GM18511 (cell line): Measurements from ENCODE around the gene ESRP2.
A peak's percentile ranks its signal among the peaks of the same experiment; 100 is the strongest.

Experiments
- ATAC-seq: cut with Tn5 transposase; IDR thresholded peaks from one replicate; pipeline ENCODE4 v1.9.1; 2021; ENCODE audit warnings: mild to moderate bottlenecking, moderate library complexity; ENCODE audit not compliant: unreplicated experiment

ESRP2 gene

DNA sequence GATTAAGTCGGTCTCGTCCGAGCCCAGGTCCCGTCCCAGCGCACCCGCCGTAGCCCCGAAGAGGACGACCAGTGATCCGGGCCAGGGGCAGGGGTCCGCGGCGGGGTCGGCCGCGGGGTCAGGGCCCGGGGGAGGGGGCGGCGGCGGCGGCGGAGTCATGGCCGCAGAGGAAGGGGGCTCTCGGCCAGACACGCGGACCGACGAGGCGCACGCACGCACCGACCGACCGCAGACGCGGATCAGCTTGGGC lies at the start of gene ESRP2:
TSS of gene ESRP2 (minus strand) at position 241 of the 250 bp plus-strand sequence. CDS start at position 159, 82 bp downstream.
- no peak for ATAC-seq

DNA sequence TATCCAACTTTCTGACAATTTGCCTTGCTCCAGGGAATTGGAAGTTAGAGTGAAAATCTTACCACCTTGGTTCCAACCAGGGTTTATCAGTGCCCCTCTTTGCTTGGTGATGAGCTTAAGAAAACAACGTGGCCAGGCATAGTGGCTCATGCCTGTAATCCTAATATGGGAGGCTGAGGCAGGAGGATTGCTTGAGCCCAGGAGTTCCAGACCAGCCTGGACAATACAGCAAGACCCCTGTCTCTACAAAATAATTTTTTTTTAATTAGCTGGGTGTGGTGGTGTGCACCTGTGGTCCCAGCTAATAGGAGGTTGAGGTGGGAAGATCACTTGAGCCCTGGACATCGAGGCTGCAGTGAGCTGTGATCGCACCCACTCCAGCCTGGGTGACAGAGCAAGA lies 49.8 kb upstream of the ESRP2 start:
- no peak for ATAC-seq

DNA sequence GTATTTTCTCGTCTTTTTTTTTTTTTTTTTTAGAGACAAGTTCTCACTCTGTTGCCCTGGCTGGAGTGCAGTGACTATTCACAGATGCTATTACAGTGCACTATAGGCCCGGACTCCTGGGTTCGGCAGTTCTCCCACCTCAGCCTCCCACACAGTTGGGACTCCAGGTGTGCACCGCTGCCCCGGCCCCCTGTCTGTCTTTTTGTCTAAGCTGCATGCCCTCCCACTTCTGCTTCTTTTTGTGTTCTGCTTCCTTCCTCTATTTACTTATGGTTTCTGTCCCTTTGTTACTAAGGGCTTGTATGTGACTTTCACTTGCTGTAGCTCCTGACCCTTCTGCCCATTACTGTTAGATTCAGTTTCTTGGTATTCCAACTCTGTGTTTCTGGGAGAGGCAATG lies 48.9 kb upstream of the ESRP2 start:
- ATAC-seq = peak; percentile 44

DNA sequence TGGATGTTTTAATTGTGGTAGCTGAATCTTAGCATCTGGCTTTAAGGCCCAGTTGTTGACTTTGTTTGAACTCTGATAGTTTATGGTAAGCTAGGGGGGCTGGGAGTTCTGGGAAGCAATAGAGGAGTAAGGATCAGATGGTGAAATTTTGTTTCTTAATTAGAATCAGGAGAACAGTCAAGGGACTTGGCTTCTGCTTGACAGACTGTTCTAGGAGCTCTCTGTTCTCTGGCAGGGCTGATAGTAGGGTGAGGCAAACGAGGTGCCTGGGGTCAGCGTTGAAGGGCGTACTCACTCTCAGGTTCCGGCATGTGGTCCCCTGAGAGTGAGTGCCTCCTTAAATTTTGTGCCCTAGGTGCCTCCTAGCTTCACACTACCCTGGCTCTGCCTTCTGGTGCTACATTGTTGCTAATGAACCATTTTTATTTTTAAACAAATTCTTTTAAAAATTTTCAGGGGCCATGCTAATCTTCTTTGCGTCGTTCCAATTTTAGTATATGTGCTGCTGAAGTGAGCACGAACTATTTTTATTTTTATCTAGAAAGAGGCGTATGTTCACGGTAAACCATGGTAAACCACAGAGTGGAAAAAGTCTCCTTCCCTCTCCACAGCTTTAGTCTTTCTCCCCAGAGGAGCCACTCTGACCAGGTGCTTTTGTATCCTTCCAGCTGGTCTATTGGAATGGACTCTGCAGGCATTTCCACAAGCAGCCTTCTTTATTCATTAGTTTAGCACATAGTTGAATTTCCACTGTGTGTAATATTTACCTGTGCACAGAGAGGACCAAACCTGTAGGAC lies 48.1 kb upstream of the ESRP2 start:
- ATAC-seq = peak; percentile 62

DNA sequence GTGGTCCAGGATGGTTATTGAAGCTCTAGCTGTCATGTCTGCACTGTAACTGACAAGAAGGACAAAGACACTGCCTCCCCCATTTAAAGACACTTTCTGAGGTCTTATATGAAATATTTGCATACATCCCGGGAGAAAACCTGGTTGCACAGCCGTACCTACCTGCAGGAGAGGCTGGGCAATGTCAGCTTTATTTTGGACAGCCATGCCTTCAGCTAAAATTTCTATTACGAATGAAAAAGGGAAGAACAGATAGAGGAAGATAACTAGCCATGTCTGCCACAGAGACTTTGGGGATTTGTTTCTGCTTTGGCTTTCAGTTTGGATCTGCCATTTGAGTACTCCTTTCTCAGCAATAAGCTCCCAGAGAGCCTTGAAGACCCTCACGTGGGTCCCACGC lies 47.4 kb upstream of the ESRP2 start:
- no peak for ATAC-seq

DNA sequence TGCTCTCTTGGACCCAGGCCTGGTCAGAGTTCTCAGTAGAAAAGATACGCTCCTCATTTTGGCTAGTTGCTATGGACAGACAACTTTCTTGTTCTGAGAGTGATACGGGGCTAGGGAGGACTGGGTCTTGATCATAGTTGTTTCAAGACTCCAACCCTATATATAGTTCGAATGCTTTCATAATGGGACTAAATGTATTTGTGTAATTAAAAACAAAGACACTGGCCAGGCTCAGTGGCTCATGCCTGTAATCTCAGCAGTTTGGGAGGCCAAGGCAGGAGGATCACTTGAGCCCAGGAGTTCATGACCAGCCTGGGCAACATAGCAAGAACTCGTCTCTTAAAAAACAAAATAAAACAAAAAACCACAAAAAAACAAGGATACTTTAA lies 46.1 kb upstream of the ESRP2 start:
- no peak for ATAC-seq

DNA sequence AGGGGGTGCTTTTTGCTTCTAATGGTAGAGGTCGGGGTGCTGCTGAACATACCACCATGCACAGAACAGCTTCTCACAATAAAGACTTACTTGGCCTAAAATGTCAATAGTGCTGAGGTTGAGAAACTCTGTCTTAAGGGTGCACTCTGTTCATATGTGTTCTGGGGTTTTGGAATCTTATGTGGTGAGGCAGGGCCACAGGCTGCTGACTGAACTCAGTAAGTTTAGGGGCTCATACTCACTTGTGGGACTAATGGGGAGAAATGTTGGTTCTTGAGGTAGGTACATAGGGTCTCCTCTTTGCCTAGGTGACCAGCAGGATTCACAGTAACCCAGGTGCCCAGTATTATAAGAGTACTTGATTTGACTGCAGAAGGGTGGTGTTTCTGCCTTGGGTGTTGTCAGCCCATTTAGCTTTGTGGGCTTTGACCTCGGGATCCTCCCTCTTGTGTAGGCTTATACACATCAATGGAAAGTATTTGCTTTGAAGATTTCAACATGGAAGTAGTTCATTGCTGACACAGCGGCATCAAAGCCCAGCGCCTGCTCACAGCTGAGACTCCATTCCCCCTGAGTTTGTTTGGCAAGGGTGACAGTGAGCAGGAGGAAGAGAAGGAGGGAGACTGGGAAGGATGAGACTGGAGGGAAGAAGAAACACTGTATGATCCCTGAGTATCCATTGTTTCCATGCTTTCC lies 45.6 kb upstream of the ESRP2 start:
- ATAC-seq = no peak

DNA sequence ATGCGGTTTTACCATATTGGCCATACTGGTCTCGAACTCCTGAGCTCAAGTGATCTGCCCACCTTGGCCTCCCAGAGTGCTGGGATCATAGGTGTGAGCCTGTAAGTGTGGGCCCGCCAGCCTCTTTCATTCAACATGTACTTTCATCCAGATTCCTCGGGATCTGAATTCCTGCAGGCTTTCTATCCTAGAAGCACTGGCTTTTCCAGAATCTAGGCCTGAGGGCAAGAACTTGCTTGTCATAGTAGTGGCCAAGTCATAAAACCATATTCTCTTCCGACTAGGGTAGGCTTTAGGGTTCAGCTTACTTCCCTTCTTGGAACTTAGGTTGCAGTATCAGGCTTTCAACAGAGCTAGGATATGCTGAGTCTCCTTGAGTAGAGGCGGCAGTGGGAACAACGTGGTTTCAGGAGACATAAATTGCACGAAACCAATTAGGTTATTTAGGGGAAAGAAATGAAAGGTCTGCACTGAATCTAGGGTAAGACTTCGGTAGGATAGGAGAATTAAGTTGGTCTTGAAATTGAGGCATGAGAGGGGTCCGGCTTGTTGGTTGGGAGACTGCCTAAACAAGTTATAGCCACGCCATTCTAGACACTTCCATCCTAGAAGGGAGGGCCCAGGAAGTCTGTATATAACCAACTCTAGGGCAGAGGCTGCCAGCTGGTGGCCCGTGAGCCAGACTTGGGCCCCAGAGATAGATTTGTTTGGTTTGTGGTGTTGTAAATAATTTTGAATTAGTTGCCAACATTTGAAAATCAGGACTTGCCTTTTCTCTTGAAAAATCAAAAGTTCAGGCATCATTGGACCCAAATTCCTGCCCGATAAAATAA lies 44.0 kb upstream of the ESRP2 start:
- ATAC-seq = no peak

DNA sequence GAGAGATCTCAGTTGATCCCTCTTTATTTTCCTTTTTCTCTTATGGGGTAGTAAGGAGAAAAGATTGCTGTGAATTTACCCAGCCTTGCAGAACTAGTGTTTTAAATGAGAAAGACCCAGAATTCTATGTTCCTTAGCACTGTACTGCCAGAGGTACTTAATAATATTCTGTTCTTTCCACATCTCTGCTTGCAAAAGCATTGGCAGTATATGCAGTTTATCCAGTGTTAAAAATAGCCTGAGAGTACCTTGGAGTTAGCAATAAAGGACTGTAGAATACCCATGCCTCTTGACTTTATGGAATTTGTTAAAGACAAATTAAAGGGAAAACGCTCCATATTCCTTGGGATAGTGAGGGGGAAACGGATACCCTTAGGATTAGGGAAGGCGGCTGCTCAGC lies 40.3 kb upstream of the ESRP2 start:
- no peak for ATAC-seq

DNA sequence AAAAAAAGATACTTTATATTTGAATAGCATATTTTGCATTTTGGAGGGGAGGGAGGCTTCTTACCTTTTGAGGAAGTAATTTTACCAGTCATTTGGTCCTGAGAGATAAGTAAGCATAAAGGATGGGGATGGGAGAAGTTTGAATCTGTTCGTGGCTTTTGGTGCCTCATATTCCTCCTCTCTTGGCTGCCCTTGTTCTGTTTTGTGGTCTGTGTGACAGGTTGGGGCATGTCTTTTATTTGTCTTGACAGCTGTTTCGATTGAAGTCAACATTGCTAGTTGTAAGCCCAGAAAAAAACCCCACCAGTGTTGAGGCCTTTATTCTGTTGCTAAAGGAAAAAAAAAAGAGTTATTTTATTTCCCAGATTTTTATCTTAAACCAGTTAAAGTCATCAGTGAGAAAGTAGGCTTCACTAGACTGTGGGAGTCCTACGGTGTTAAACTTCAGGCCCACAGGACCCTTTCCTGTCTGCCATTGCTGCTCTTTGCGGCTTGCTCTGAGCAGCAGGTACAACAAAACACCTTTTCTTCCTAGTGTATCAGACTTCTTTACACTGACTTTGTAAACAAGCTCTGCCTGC lies 39.8 kb upstream of the ESRP2 start:
- ATAC-seq = peak; percentile 77

DNA sequence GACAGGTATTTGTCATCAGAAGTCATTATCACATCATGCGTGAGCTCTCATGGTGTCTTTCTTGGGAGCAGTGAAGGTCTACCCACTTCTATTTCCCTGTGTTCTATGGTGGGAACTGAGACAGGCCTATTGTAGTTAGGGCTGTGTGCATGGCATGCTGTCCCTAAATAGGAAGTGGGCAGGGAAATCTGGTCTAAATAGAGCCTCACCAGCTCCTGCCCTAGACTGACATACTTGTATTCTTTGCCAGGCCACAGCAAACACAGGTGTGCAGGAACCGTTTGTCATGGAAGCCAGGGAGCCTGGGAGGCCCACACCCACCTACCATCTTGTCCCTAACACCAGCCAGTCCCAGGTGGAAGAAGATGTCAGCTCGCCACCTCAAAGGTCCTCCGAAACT lies 38.5 kb upstream of the ESRP2 start:
- ATAC-seq = no peak

DNA sequence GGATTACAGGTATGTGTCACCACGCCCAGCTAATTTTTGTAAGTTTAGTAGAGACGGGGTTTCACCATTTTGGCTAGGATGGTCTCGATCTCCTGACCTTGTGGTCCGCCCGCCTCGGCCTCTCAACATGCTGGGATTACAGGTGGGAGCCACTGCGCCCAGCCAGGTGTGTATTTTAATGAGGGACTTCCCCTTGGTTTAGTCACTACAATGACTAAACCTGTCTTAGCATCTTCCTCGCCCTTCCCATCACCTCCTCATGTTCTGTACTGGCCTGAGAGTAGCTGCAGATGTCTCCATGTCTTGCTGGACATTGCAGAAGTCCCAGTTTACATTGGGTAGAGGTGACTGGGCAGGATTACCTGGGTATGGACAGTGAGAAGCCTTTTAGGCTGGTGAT lies 38.0 kb upstream of the ESRP2 start:
- ATAC-seq = no peak

DNA sequence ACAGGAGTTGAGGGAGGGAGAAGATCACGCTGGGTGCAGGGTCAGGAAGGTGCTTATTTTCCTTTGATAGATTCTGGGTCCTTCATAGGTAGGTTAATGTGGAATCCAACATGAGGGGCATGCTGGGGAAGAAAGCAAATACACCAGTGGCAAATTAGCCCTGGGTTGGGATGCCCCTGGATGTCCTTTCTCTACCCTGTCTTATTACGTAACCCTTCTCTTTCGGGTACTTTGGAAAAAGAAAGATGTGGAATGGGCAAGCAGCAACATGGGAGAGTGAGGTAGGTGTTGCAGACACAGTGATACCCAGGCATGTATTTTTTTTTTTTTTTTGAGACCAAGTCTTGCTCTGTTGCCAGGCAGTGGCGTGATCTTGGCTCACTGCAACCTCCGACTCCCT lies 37.5 kb upstream of the ESRP2 start:
- no peak for ATAC-seq

DNA sequence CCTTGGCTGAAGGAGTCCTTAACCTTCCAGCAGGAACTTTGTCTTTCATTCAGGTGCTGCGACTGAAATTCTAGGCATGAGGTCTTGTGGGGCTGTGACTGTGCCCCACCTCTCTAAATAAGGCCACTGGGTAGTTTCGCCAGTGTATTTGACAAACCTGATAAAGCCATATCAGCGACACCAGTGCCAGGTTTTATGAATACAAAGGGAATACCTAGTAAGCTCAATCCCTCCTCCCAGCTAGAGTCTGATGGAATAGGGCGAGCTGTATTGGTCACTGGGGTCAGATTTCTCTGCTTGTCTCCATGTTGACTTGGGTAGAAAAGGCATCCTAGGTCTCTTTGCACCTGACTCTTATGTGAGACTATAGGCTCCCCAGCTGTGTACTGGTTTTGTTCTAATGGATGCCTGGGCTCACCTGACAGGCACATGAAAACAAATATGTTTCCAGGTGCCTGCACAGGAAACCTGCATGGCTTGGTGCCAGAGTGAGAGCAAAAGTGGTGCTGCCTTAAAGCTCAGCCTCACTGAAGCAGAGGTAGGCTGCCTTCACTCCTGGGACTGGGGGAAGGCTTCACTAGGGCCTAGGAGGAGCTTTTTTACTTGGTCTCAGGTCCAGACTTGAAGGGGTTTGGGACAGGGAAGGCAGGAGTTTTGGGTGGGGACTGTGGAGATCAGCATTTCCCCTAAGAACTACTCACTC lies 36.7 kb upstream of the ESRP2 start:
- no peak for ATAC-seq

DNA sequence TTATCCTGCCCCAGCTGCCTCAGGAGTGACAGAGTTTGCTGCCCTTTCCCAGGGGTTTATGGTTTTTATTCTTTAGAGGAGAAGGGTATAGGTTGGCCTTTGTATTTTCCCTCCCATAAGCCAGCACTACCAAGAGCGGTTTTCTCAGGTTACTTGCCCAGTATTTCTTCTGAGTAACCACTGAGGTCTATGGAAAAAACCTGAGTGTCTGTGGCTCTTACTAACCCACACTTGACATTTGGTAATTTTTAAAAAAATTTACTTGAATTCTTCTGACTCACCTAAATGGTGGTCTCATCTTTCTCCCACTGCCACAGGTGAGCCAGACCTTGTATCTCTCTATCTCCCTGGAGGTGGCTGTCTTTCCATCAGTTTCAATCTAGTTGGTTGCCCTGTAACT lies 34.4 kb upstream of the ESRP2 start:
- ATAC-seq = no peak

DNA sequence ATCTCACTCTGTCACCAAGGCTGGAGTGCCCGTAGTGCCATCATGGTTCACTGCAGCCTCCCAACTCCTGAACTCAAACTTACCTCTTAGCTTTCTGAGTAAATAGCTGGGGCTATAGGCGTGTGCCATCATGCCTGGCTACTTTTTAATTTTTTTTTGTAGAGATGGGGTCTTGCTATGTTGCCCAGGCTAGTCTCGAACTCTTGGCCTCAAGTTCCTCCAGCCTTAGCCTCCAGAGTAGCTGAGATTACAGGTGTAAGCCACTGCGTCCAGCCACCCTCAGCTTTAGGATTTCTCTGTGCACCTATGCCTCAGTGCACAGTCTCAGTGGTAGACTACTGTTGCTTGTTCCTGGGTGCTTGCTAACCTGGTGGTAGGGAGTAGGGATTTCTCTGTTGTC lies 33.9 kb upstream of the ESRP2 start:
- no peak for ATAC-seq

DNA sequence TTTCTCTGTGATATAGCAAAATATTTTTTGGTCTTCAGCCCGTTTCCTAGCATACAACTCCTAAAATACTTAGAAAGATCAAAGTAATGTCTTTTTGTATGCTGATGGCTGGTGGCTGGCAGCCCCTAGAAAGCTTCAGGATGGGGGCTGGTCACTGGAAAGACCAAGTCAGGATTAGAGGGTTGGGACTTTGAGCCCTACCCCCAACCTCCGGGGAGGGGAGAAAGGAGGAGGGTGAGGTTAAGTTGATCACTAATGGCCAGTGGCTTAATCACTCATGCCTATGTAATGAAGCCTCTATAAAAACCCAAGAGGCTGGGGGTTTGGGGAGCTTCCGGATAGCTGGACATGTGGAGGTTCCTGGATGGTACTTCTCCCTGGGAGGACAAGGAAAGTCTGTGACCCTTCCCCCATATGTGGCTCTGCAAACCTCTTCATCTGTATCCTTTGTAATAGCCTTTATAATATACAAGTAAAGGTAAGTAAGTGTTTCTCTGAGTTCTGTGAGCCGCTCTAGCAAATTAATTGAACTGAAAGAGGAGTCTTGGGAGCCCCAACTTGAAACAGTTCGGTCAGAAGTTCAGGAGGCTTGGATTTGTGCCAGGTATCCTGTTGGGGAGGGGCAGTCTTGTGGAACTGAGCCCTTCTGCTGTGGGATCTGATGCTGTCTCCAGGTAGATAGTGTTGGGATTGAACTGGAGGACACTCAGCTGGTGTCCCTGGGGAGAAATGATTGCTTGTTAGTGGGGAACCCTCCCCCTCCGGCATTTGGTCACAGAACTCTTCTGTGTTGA lies 31.9 kb upstream of the ESRP2 start:
- no peak for ATAC-seq

DNA sequence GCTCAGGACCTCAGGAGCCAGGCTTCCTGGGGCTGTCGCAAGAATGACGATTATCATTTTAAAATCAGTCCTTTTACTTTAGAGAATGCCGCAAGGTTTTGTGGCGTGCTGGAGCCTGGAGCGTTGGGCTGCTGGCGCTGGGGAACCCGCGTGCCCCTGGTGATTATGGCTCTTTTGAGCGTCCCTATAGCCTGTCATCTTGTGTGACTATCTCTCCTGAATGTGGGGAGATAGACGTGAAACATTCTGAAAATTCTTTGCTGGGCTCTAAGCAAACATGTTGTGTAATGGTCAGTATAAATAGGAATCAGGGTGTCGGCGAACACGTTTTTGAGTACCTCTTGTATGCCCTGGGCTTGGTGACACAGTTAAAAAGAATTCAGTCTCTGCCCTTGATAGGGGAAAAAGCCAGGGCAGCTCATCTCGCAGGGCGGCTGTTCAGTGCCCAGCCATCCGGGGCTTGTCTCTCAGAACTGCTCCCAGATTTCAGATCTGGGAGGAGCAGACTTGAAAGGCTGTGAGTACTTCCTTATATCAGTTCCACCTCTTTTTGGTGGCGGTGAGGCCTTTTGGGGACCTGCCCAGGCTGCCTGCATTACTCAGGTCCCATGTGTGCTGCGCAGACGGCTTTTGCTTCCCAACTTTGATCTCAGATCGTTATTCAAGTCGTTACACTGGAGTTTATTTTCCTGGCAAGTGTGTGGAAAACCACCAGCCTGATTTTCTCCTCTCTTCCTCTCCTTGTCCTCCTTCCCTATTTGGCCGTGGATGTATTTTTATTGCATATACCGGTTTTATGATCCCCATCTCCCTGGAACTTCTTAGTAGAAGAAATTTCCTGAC lies 29.4 kb upstream of the ESRP2 start:
- no peak for ATAC-seq
